ENCODE measurements around the gene IL17C.
"Not testable (repeated sequence)": the region's sequence is repeated elsewhere in the genome, so short reads cannot be mapped to it uniquely, and the experiment has no call there.

The IL17C gene

GRCh38 chr16:88608076-88608475 is 30.3 kb upstream of the IL17C start:
- DNase-seq (ENCODE audit: low read depth): no peak
- no peak for TF ChIP-seq CTCF (conservative IDR thresholded peaks at IDR 0.05; ENCODE audit: low read depth, low read length)
- no peak overlapping the region for H3K4me3 ChIP-seq (ENCODE audit: low read length)

- not testable (repeated sequence) for H3K4me3 ChIP-seq (ENCODE audit: low read length); DNase-seq (ENCODE audit: low read depth)
Measured at GRCh38 chr16:88609426-88609825, 28.9 kb upstream of the IL17C start.

GRCh38 chr16:88610080-88610479 is 28.3 kb upstream of the IL17C start:
- no peak for DNase-seq (ENCODE audit: low read depth)
- H3K4me3 ChIP-seq (ENCODE audit: low read length): no peak overlapping the region
- TF ChIP-seq CTCF (conservative IDR thresholded peaks at IDR 0.05; ENCODE audit: low read depth, low read length): peak; percentile 26

- no peak for TF ChIP-seq CTCF (conservative IDR thresholded peaks at IDR 0.05; ENCODE audit: low read depth, low read length)
- DNase-seq (ENCODE audit: low read depth): no peak
- no peak overlapping the region for H3K4me3 ChIP-seq (ENCODE audit: low read length)
Measured at GRCh38 chr16:88610909-88611812, 27.2 kb upstream of the IL17C start.

- DNase-seq (ENCODE audit: low read depth): no peak
- no peak for TF ChIP-seq CTCF (conservative IDR thresholded peaks at IDR 0.05; ENCODE audit: low read depth, low read length)
- H3K4me3 ChIP-seq (ENCODE audit: low read length): no peak overlapping the region
Measured at GRCh38 chr16:88613293-88613692, 25.1 kb upstream of the IL17C start.

- TF ChIP-seq CTCF (conservative IDR thresholded peaks at IDR 0.05; ENCODE audit: low read depth, low read length): no peak
- H3K4me3 ChIP-seq (ENCODE audit: low read length): no peak overlapping the region
- DNase-seq (ENCODE audit: low read depth): peak; percentile 37
Measured at GRCh38 chr16:88613911-88614817, 24.2 kb upstream of the IL17C start.

GRCh38 chr16:88614818-88615580 is 23.4 kb upstream of the IL17C start:
- no peak for DNase-seq (ENCODE audit: low read depth)
- no peak for TF ChIP-seq CTCF (conservative IDR thresholded peaks at IDR 0.05; ENCODE audit: low read depth, low read length)

More at GRCh38 chr16:88614818-88615580, 23.4 kb upstream of the IL17C start:
- no peak overlapping the region for H3K4me3 ChIP-seq (ENCODE audit: low read length)

All from retinal pigment epithelial cell (primary cell).